Fibroblast of lung (primary cell): ENCODE measurements around the gene GRM4.

ENCODE experiments used
- CTCF ChIP-seq, 2 donors: IDR thresholded peaks in 1 of 2; conservative IDR thresholded peaks in 1 of 2; 1 replicate in 1 of 2; 2 replicates in 1 of 2; pipeline ENCODE4 v1.5.1; 2011 to 2012; ENCODE audit warnings: low read length in 2 of 2, control low read depth in 1 of 2, inconsistent platforms in 1 of 2, low read depth in 1 of 2, mild to moderate bottlenecking in 1 of 2
- EZH2 ChIP-seq: IDR thresholded peaks from 2 replicates; pipeline ENCODE4 v1.5.1; 2012; ENCODE audit warnings: low read length, control low read depth, mild to moderate bottlenecking; ENCODE audit errors: missing control alignments

DNA sequence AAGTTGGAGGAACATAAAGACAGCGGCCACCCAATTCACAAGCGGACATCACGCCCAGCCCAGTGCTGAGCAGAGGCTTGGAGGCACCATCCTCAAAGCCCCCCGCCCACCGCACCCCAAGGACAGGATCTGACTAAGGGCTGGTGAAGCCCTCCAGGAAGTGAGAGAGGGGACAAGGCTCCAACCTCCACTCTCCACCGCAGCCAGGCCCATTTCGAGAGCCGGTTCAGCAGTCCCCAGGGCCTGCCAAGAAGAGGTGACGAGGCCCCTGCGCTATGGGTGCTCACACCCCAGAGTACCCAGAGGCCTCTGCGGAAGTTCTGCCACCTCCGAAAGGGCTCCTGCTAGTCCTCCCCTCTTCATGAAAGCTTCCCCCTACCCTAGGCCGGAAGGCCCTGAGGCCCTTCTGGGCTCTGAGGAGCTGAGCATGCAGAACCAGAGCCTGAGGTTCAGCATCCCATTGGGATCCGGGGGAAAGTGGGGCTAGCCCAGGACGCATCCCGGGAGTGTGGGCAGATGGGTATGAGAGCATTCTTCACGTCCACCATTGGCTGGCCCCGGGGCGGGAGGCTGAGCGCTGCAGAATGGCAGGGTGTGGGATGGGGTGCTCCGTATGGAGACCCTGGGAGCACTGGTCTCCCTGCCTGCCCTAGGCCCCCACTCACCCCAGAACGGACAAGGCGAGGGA is 2.5 kb downstream of the GRM4 start:
- TF ChIP-seq CTCF (conservative IDR thresholded peaks at IDR 0.05 in 1 of 2, IDR thresholded peaks at IDR 0.05 in 1 of 2; ENCODE audit: low read depth in 1 of 2, low read length in 2 of 2): no peak
- TF ChIP-seq EZH2: no peak
